Ovary (tissue), 3 donors: ENCODE measurements around the gene C1orf198.

Experiments used
- CTCF ChIP-seq, 3 donors: fragments of 450-650 bp in 2 of 3; fragments of 200-600 bp in 1 of 3; IDR thresholded peaks; one replicate each; pipeline versions ENCODE4 v1.5.1 to v1.8.0; 2016 to 2022; ENCODE audit warnings: antibody characterized with exemption in 3 of 3, mild to moderate bottlenecking in 1 of 3
- EP300 ChIP-seq: sonication (generic); formaldehyde crosslinking; IDR thresholded peaks from one replicate; pipeline ENCODE4 v1.6.1; 2017; ENCODE audit warnings: antibody characterized with exemption
- POLR2A ChIP-seq: fragments of 450-650 bp; IDR thresholded peaks from one replicate; pipeline ENCODE4 v1.6.1; 2017; ENCODE audit warnings: antibody characterized with exemption, mild to moderate bottlenecking, moderate library complexity
- donor health status: DM: no; HTN: no; CAD: no.

DNA sequence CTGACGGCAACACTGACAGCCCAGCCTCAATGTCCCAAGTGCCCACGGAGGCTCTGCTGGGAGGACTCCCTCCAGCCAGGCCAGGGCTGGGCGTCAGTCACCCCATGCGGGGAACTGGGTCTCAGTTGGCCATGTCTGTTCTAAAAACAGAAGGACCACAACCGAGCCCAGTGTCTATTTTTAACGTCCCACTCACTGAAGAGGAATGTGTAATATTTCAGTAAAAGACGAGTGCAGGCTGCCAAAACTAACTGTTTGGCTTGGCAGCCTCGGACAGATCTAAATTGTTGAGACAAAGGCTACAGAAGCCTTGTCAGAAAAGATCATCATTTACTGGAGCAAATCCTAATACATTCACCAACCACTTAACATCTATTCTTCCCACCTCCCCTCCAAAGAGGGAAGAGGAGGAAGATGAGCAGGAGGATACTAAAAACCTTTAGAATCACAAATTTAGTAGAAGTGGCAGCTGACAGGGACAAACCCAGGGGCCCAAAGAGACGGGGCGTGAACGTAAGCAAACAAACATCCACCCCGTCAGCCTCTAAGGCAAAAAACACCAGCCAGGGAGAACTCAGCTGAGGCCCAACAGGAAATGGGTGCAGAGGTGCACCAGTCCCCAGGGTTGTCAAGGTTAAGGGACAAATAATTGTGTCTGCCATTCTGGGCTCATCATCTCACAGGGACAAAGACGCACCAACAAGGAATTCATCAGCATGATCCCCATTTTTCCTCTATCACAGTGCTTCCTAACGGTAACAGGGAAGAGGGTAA lies 18.7 kb downstream of the C1orf198 start:
- TF ChIP-seq CTCF (IDR thresholded peaks at IDR 0.05): no peak
- no peak for TF ChIP-seq POLR2A
- no peak for TF ChIP-seq EP300
